ENCODE results near the gene TMED10.
"Not testable (repeated sequence)": the region's sequence is repeated elsewhere in the genome, so short reads cannot be mapped to it uniquely, and the experiment has no call there.

Gene TMED10

DNA sequence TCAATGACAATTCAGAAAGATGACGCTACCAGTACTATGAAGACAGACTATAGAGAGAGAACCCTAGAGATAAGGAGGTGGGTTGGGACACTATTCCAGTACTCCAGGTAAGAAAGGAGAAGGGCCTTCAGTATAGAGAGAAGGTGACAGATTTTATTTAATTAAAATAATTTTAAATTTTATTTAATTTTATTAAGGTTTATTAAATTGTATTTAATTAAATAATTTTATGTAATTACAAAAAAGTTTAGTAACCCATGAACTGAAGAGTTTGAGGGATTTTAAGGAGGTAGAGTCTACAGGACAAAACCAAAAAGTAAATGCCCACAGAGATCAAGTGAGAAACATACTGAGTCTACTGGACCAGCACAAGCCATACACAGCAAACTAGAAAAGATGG is 20.3 kb downstream of the TMED10 start:
- no peak for FAIRE-seq
- no peak for DNase-seq (ENCODE audit: insufficient read length)
- TF ChIP-seq TAF1 (IDR thresholded peaks at IDR 0.05; ENCODE audit: borderline replicate concordance, low read depth, low read length) (no peak), POLR2A (IDR thresholded peaks at IDR 0.05; ENCODE audit: low read depth, low read length) (no peak), POLR2AphosphoS5 (IDR thresholded peaks at IDR 0.05; ENCODE audit: low read depth, low read length) (no peak)

DNA sequence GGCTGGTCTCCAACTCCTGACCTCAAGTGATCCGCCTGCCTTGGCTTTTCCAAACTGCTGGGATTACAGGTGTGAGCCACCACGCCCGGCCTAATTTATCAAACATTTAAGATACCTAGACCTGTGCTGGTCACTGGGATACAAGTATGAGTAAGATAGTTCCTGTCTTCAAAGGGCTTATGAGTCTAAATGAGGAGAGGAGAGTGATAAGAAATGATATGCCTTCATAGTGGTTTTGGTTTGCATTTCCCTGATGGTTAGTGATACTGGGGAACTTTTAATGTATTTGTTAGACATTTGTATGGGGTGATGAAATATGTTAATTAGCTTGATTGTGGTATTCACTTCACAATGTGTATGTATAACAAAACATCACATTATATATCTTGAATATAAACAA is 21.2 kb downstream of the TMED10 start:
- DNase-seq (ENCODE audit: insufficient read length) = no peak
- TF ChIP-seq POLR2AphosphoS5 (IDR thresholded peaks at IDR 0.05; ENCODE audit: low read depth, low read length) = no peak
- no peak for FAIRE-seq

DNA sequence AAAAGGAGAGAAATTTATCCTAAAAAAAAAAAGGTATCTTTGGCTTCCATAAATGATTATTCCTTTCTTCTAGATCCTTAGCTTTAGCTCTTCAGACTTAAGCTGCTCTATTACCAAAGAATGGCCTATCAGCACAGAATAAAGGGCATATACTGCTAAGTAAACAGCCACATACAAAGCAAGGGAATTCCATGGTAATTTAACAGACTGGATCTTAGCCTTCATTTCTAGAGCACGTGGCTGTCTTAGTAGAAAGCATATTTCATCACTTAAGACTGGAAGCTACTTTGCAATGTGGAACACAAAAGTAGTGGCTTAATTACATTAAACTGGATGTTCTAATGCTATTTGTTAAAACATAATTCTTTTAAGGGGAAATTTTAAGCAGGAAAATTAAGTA is 23.1 kb downstream of the TMED10 start:
- FAIRE-seq (no peak), DNase-seq (ENCODE audit: insufficient read length) (no peak)
- TF ChIP-seq POLR2AphosphoS5 (IDR thresholded peaks at IDR 0.05; ENCODE audit: low read depth, low read length) = no peak
- TF ChIP-seq POLR2A (IDR thresholded peaks at IDR 0.05; ENCODE audit: low read depth, low read length) = no peak
- no peak for TF ChIP-seq TAF1 (IDR thresholded peaks at IDR 0.05; ENCODE audit: borderline replicate concordance, low read depth, low read length)

DNA sequence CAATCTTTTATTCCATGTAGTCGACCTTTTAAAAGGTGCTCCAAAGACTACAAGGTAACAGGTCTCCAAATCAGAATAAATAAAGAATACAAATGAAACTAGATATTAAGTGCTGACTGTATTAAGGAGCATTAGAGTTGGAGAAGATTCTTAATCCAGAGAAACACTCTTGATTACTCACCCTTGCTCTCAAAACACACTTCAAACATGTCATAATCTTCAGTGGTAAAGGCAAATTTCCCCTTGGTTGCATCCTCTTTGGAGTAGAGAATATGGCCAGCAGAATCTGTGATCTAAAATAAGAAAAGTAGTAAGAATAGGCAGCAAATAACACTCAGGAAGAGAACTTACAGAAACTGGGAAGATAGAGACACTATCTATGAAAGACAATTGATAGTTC is 24.6 kb downstream of the TMED10 start:
- FAIRE-seq = no peak
- DNase-seq (ENCODE audit: insufficient read length) = no peak
- no peak for TF ChIP-seq POLR2AphosphoS5 (IDR thresholded peaks at IDR 0.05; ENCODE audit: low read depth, low read length)
- no peak for TF ChIP-seq POLR2A (IDR thresholded peaks at IDR 0.05; ENCODE audit: low read depth, low read length)
- TF ChIP-seq TAF1 (IDR thresholded peaks at IDR 0.05; ENCODE audit: borderline replicate concordance, low read depth, low read length) = no peak

DNA sequence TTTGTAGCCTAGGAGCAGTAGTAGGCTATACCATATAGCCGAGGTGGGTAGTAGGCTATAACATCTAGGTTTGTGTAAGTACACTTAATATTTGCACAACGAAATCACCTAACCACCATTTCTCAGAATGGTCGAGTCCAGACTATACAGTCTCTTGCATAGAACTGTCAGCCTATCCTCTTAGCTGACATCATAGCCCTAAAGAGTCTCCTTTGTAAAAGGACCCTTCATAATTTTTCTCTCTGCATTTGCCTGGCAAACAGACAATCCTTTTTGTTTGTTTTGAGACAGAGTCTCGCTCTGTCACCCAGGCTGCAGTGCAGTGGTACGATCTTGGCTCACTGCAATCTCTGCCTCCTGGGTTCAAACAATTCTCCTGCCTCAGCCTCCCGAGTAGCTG is 25.8 kb downstream of the TMED10 start:
- FAIRE-seq; DNase-seq (ENCODE audit: insufficient read length): not testable (repeated sequence)

DNA sequence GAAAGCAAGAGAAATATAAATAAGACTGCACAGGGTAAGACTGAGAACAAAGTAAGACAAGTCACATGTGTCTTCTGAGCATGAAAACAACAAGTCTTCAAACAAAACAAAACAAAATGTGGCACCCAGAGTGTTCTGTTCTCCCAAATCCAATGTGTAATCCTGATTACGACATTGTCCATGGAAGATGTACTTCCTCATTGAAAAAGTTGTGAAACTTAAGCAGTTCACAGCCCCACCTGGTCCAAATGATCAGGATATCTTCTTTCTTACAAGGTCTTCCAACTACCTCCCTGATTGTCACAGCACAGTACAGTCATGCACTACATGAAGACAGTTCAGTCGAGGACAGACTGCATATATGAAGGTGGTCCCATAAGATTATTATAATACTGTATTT is 26.3 kb downstream of the TMED10 start:
- no peak for TF ChIP-seq POLR2A (IDR thresholded peaks at IDR 0.05; ENCODE audit: low read depth, low read length)
- no peak for TF ChIP-seq POLR2AphosphoS5 (IDR thresholded peaks at IDR 0.05; ENCODE audit: low read depth, low read length)
- TF ChIP-seq TAF1 (IDR thresholded peaks at IDR 0.05; ENCODE audit: borderline replicate concordance, low read depth, low read length) = no peak
- no peak for DNase-seq (ENCODE audit: insufficient read length)
- FAIRE-seq = no peak

DNA sequence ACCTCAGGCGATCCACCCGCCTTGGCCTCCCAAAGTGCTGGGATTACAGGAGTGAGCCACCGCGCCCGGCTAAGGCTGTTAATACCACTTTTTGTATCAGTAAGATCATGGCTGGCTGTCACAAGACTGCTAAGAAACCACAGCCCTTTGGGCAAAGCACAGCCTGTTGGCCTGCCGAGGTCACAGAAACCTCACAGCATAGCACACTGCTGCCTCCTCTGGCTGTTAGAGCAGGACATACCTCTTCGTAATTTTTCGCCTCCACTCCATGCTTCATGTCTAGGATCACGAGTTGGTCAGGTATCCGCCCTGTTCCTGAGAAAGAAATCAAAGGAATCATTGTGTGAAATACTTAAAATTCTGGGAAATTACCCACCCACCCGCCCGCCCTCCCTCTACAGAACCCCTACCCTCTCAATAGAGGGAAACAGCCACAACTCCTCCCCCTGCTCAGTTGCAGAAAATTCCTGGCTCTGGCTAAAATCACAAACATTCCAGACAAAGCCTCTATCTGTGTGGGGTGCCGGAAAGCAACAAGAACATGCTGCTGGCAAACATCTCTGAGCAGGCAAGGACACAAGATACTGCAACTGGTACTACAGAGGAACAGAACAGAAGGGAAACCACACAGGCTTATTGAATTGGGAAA is 28.9 kb downstream of the TMED10 start:
- no peak for DNase-seq (ENCODE audit: insufficient read length)
- TF ChIP-seq POLR2AphosphoS5 (IDR thresholded peaks at IDR 0.05; ENCODE audit: low read depth, low read length) (no peak), TAF1 (IDR thresholded peaks at IDR 0.05; ENCODE audit: borderline replicate concordance, low read depth, low read length) (no peak), POLR2A (IDR thresholded peaks at IDR 0.05; ENCODE audit: low read depth, low read length) (no peak)
- FAIRE-seq = no peak

DNA sequence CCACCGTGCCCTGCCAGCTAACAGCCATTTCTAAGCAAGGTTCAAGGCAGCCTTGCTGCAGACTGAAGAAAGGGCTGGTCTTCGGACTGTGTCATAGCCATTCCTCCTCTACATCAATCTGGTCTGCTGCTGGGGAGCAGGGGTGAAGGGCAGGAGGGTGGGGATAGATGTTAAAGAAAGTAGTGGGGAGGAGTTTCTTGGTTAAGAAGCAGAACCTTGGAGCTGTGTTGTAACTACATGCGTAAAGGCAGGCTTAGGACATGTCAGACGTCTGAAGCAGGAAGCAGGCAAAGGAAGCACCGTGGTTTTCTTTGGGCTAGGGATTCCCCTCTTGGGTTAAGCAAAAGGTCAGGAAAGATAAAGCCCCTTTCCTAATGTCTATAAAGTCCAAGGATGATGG is 31.5 kb downstream of the TMED10 start:
- DNase-seq (ENCODE audit: insufficient read length) = no peak
- TF ChIP-seq TAF1 (IDR thresholded peaks at IDR 0.05; ENCODE audit: borderline replicate concordance, low read depth, low read length) (no peak), POLR2A (IDR thresholded peaks at IDR 0.05; ENCODE audit: low read depth, low read length) (no peak), POLR2AphosphoS5 (IDR thresholded peaks at IDR 0.05; ENCODE audit: low read depth, low read length) (no peak)
- peak; percentile 9 for FAIRE-seq

DNA sequence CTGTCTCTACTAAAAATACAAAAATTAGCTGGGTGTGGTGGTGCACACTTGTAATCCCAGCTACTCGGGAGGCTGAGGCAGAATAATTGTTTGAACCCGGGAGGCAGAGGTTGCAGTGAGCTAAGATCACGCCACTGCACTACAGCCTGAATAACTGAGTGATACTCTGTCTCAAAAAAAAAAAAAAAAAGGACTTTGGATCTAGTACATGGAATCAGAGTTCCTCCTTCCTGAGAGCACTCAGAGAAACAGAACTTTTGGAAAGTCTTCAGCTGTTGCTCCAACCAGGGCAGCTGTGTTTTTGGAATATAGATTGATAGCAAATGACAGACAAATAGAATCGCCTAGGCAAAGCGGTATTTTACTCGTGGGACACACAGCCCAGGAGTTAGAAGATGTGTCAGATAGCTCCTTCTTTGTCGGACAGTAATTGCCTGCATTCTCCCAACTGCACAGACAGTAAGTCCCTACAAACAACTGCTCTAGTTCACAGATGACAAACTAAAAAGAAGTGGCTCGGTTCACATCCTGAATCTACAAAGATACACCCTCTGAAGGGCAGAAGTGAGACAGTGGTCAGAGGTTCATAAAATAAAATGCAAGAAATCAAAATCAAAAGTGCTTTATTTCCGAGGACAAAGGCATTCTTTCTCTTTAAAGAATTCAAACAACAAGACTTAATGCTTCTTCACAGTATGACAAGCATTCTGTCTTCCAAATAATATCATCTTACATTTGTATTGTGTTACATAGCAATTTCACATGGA is 32.5 kb downstream of the TMED10 start:
- FAIRE-seq (no peak), DNase-seq (ENCODE audit: insufficient read length) (no peak)
- TF ChIP-seq POLR2AphosphoS5 (IDR thresholded peaks at IDR 0.05; ENCODE audit: low read depth, low read length) (no peak), TAF1 (IDR thresholded peaks at IDR 0.05; ENCODE audit: borderline replicate concordance, low read depth, low read length) (no peak), POLR2A (IDR thresholded peaks at IDR 0.05; ENCODE audit: low read depth, low read length) (no peak)

DNA sequence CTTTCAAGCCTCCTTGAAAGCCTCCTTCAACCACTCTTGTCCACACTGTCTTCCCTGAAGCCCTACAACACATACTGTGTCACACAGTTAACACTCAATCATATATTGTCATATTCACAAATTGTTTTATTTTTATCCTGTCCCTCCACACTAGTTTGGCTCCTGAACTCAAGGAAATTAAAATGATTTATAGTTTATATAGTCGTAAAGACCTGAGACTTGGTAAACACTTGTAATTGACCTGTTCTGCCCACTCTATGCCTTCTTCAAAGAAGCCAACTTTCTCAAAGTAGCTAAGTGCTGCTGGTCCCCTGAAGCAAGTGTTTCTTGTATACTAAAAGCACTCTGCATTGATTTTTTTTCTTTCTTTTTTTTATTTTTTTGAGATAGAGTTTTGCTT is 33.9 kb downstream of the TMED10 start:
- FAIRE-seq (no peak), DNase-seq (ENCODE audit: insufficient read length) (no peak)
- TF ChIP-seq POLR2AphosphoS5 (IDR thresholded peaks at IDR 0.05; ENCODE audit: low read depth, low read length) (no peak), POLR2A (IDR thresholded peaks at IDR 0.05; ENCODE audit: low read depth, low read length) (no peak), TAF1 (IDR thresholded peaks at IDR 0.05; ENCODE audit: borderline replicate concordance, low read depth, low read length) (no peak)

DNA sequence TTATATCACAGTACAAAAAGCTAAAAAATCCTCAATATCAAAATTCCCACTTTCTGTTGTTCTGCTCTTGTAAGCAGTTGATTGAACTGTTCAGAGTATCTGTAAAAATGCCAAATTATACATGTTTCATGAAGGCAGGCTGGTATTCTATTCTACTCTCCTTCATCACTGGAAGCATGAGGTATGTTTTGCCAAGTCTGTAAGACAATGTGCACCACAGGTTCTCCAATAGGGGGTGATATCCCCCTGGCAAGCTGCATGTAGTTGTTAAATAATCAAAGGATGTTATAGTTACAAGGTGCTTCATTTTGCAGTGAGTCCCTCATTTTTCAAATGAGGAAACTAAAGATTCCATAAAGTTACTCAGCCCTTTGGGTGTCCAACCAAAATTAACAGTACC is 34.4 kb downstream of the TMED10 start:
- TF ChIP-seq POLR2A (IDR thresholded peaks at IDR 0.05; ENCODE audit: low read depth, low read length) (no peak), POLR2AphosphoS5 (IDR thresholded peaks at IDR 0.05; ENCODE audit: low read depth, low read length) (no peak), TAF1 (IDR thresholded peaks at IDR 0.05; ENCODE audit: borderline replicate concordance, low read depth, low read length) (no peak)
- DNase-seq (ENCODE audit: insufficient read length) (no peak), FAIRE-seq (peak; percentile 73)

DNA sequence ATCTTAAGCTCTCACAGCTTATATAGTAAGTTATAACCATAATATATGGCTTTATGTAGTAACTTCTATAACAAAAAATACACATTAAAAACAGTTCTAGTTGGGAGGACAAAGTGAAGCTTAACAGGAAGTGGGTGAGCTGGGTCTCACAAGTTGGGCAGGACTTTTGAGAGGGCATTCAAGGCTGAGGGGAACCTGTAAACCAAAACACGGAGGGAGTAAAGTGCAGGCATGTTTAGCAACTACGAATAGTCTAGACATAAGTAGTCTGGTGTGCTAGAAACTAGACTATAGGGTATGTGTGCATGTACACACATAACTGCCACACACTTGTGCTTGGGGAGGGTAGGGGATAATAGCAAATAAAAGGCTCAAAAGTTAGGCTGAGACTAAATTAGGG is 35.4 kb downstream of the TMED10 start:
- DNase-seq (ENCODE audit: insufficient read length) (no peak), FAIRE-seq (peak; percentile 64)
- TF ChIP-seq POLR2AphosphoS5 (IDR thresholded peaks at IDR 0.05; ENCODE audit: low read depth, low read length) (no peak), POLR2A (IDR thresholded peaks at IDR 0.05; ENCODE audit: low read depth, low read length) (no peak)

All from GM12892 (cell line).